Right lobe of liver (tissue), 4 donors: ENCODE data around the gene TSHZ3.

Experiments used
- POLR2A ChIP-seq: fragments of 450-650 bp; IDR thresholded peaks from one replicate; pipeline ENCODE4 v1.6.1; 2017; ENCODE audit warnings: antibody characterized with exemption, mild to moderate bottlenecking
- TF ChIP-seq, protein P1 (sequence below), 4 donors: fragments of 200-600 bp in 3 of 4; fragments of 450-650 bp in 1 of 4; IDR thresholded peaks; one replicate each; pipeline versions ENCODE4 v1.5.1 to v1.8.0; 2016 to 2022; ENCODE audit warnings: antibody characterized with exemption in 4 of 4, mild to moderate bottlenecking in 2 of 4
- donor health status: DM: no; HTN: no; CAD: no.
- donor health status: DM: no; HTN: no; CAD: no.
- donor health status: DM: no; HTN: yes; CAD: no.

DNA sequence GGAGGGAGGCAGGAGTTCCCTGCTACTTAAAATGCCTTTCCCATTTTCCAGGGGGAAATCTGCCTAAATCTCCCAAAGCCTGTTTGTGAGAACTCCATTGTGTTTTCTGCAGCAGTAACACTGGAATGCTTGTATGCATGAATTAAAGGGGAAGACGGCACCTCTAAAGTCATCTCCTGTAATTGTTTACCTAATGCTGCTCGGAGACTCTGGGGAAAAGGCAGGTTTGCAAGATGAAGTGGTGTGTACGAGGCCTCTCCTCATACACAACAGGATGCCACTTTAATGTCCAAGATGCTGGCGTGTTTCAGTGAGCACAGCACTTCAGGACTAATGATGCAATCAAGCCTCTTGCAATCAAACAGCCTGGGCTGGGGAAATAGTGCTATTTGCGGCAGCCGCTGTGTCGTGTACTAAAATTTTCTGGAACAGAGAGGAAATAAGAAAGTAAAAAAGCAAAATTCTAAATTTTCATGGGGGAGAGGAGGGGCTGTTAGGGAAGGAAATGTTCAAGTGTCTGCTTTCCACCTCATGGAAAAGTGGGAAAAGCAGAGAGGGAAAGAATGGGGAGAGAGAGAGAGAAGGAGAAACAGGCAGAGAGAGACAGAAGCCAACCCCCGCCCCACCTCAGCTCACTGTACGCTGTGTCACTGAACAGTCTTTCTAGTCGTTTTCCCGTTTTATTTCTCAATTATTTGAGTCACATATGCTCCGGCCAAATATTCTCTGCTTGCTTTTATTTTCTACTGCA is 32.9 kb downstream of the TSHZ3 start:
- TF ChIP-seq, protein P1, sequence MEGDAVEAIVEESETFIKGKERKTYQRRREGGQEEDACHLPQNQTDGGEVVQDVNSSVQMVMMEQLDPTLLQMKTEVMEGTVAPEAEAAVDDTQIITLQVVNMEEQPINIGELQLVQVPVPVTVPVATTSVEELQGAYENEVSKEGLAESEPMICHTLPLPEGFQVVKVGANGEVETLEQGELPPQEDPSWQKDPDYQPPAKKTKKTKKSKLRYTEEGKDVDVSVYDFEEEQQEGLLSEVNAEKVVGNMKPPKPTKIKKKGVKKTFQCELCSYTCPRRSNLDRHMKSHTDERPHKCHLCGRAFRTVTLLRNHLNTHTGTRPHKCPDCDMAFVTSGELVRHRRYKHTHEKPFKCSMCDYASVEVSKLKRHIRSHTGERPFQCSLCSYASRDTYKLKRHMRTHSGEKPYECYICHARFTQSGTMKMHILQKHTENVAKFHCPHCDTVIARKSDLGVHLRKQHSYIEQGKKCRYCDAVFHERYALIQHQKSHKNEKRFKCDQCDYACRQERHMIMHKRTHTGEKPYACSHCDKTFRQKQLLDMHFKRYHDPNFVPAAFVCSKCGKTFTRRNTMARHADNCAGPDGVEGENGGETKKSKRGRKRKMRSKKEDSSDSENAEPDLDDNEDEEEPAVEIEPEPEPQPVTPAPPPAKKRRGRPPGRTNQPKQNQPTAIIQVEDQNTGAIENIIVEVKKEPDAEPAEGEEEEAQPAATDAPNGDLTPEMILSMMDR (IDR thresholded peaks at IDR 0.05): no peak
- TF ChIP-seq POLR2A: no peak
